ENCODE data around the gene SEMA6A.

SEMA6A gene

GRCh38 chr5:116488356-116489041 lies 86.1 kb downstream of the SEMA6A start:
- no peak for DNase-seq

GRCh38 chr5:116487045-116487444 lies 87.6 kb downstream of the SEMA6A start:
- no peak for DNase-seq

- no peak for DNase-seq
Observed at GRCh38 chr5:116486588-116486987, 88.0 kb downstream of the SEMA6A start.

- DNase-seq = no peak
Observed at GRCh38 chr5:116484645-116485044, 90.0 kb downstream of the SEMA6A start.

- DNase-seq = no peak
Observed at GRCh38 chr5:116482394-116482793, 92.2 kb downstream of the SEMA6A start.

- DNase-seq = no peak
Observed at GRCh38 chr5:116480894-116481510, 93.6 kb downstream of the SEMA6A start.

- no peak for DNase-seq
Observed at GRCh38 chr5:116479776-116480675, 94.6 kb downstream of the SEMA6A start.

GRCh38 chr5:116478491-116478890 lies 96.1 kb downstream of the SEMA6A start:
- DNase-seq = no peak

GRCh38 chr5:116476897-116477537 lies 97.6 kb downstream of the SEMA6A start:
- DNase-seq = no peak

GRCh38 chr5:116475338-116475737 lies 99.3 kb downstream of the SEMA6A start:
- DNase-seq = no peak

GRCh38 chr5:116473706-116474105 lies 100.9 kb downstream of the SEMA6A start:
- no peak for DNase-seq

GRCh38 chr5:116472274-116472673 lies 102.3 kb downstream of the SEMA6A start:
- no peak for DNase-seq

- DNase-seq = no peak
Observed at GRCh38 chr5:116469631-116470030, 105.0 kb downstream of the SEMA6A start.

- no peak for DNase-seq
Observed at GRCh38 chr5:116468583-116468982, 106.0 kb downstream of the SEMA6A start.

- DNase-seq = no peak
Observed at GRCh38 chr5:116467465-116467843, 107.2 kb downstream of the SEMA6A start.

- no peak for DNase-seq
Observed at GRCh38 chr5:116466727-116467464, 107.7 kb downstream of the SEMA6A start.

- DNase-seq = no peak
Observed at GRCh38 chr5:116465411-116465810, 109.2 kb downstream of the SEMA6A start.

- no peak for DNase-seq
Observed at GRCh38 chr5:116464144-116464708, 110.4 kb downstream of the SEMA6A start.

GRCh38 chr5:116462500-116462899 lies 112.1 kb downstream of the SEMA6A start:
- no peak for DNase-seq

- DNase-seq = no peak
Observed at GRCh38 chr5:116459301-116459700, 115.3 kb downstream of the SEMA6A start.

- no peak for DNase-seq
Observed at GRCh38 chr5:116457062-116457461, 117.6 kb downstream of the SEMA6A start.

- no peak for DNase-seq
Observed at GRCh38 chr5:116456036-116456435, 118.6 kb downstream of the SEMA6A start.

All from activated gamma-delta T cell treated with Interleukin-2 at 50 U/mL for 16 hours (primary cell).